GM21825 (cell line): ENCODE results near the gene PPP4R4.
"Not testable (repeated sequence)": the region's sequence is repeated elsewhere in the genome, so short reads cannot be mapped to it uniquely, and the experiment has no call there.

Experiments used
- ATAC-seq: cut with Tn5 transposase; IDR thresholded peaks from one replicate; pipeline ENCODE4 v1.9.1; 2021; ENCODE audit warnings: mild to moderate bottlenecking, moderate library complexity; ENCODE audit not compliant: unreplicated experiment

PPP4R4 gene

DNA sequence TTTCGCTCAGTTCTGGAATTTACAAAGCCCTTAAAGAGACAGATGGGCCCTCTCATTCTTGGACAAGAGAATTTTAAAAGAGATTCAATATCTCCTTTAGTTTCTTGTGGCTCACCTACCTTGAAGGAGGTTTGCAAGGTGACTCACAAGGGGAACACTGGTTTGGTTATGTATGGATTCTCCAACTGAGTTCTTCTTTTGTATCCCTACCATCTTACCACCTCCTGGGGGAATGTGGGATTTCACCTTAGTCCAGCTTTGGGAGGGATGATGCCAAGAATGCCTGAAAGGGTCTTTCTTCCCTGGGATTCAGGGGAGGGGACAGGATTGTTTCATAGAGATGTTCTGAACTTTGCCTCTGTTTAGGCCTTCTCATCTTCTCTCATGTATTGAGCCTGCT is 3.7 kb downstream of the PPP4R4 start:
- no peak for ATAC-seq

GRCh38 chr14:94179244-94179643 is 5.1 kb downstream of the PPP4R4 start:
- no peak for ATAC-seq

GRCh38 chr14:94180655-94181271 is 6.6 kb downstream of the PPP4R4 start:
- peak; percentile 61 for ATAC-seq

DNA sequence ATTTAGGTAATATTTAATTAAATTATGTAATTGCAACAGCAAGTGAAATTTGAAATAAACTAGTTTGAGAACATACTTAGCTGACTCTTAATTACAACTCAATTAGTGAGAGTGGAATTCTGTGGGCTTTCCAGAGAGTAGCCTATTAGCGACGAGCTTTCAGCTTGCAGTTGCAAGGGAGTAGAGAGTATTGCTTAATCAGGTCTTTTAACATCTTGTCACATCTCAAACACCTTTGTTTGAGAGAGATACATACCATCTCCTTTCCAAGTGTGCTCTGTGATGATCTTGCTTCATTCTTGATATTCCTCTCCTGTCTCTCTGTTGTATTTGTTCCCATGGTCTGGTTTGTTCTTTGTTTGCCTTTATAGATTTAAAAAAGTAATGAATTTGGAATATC is 7.7 kb downstream of the PPP4R4 start:
- no peak for ATAC-seq

GRCh38 chr14:94192536-94192935 is 18.4 kb downstream of the PPP4R4 start:
- no peak for ATAC-seq

DNA sequence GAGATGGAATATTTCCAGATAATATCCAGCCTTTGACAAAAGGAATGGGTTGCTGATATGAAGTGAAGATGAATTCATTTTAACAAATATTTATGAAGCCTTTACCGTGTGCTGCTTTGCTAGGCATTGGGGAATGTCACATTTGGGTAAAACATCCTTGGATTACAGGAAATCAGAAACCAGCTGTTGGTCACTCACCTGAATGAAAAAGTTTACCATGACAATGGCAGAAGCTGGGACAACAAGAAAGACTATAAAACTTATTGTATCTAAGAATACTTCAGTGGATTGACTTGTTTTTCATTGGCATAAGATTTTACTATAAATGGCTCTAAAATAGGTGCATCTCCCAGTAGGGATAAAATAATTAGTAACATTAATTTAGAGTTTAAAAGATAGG is 19.7 kb downstream of the PPP4R4 start:
- no peak for ATAC-seq

DNA sequence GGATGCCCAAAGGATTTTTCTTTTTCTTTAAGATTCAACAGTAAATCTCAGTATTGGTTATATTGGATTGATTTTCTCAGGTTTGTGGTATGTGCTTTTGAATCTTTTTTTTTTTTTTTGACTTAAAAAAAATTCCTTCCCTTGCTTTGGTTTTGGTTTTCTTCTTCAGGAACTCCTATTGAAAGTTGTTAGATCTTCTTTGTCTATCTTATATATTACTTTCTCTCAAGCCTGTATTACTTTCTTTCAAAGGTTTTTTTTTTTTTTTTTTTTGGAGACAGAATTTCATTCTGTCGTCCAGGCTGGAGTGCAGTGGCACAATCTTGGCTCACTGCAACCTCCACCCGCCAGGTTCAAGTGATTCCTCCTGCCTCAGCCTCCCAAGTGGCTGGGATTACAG is 21.9 kb downstream of the PPP4R4 start:
- no peak for ATAC-seq

DNA sequence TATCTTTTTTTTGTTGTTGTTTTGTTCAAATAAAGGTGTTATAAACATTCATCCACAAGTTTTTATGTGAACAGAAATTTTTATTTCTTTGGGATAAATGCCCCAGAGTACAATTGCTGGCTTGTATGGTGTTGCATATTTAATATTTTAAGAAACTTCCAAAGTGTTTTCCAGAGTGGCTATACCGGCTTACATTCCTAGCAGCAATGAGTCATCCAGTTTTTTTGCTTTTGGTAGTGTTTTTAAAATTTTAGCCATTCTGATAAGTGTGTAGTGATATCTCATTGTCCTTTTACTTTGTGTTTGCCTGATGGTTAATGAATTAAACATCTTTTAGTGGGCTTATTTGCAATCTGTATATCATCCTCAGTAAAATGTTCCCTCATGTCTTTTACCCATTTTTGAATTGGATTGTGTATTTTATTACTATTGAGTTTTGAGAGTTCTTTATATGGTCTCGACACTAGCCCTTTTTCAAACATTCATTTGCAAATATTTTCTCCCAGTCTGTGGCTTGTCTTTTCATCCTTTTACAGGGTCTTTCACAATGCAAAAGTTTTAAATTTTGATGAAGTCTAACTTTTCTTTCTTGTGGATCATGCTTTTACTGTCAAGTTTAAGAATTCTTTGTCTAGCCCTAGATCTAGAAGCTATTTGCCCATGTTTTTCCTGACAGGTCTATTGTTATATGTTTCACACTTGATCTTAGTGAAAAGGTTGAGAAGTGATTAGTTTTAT is 29.5 kb downstream of the PPP4R4 start:
- ATAC-seq = no peak

- ATAC-seq = no peak
Observed at GRCh38 chr14:94213021-94213420, 38.9 kb downstream of the PPP4R4 start.

- no peak for ATAC-seq
Observed at GRCh38 chr14:94213741-94214140, 39.6 kb downstream of the PPP4R4 start.

DNA sequence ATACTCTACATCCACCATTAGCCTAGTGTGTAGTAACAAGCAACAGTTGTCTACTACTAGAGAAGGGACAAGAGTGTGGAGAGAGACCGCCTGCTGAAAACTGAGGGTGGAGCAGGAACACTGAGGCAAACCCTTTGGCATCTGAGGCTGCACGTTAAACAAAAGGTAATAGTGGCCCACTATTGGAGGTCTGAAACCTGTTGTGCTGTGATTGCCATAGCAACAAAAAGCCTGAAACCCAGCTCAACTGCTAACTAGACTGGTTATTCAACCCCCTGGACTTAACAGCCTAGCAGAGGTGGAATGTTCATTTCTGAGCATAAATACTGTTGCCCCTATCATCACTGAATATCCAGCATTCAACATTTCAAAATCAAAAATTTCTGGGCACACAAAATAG is 43.0 kb downstream of the PPP4R4 start:
- ATAC-seq = no peak

GRCh38 chr14:94218198-94218886 is 44.2 kb downstream of the PPP4R4 start:
- not testable (repeated sequence) for ATAC-seq

- ATAC-seq = no peak
Observed at GRCh38 chr14:94224040-94224439, 49.9 kb downstream of the PPP4R4 start.

DNA sequence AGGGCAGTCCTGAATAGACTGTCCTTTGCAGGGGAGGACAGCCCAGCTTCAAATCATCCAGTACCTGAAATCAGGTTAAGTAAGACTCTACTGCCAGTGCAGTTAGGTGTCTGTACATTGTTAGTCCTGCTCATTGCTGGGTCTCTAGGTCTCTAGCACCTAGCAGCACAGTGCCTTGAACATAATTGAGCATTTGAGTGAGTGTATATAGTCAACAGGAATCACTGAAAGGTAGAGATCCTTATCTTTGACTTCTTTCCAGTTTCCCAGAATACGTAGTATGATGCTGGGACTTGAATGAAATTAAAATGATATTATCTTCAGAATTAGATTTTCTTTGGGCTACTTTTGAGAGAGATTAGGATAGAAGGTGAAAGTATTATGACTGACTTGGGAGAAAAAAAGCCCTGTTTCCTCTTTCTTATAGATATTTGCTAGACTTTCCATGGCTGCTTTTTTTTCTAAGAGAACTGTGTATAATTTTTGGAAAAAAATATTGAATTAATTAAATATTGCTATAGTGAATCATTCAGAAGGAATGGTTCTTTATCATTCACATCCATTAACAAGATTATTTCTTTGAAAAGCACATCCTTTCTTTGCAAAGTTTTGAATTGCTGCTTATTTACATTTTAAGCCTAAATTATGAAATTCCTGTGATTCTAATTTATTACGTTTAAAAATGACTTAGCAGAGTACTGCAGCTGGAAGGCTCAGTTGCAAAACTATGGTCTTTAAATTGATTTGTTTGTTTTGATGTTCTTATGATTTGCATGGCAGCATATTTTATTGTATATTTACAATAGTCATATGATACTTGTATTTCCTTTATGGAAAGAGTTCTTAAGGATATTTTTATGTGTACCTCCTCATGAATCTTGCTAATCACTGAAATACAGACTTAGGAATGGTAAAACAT is 51.6 kb downstream of the PPP4R4 start:
- ATAC-seq = no peak

- ATAC-seq = no peak
Observed at GRCh38 chr14:94227029-94227428, 52.9 kb downstream of the PPP4R4 start.

DNA sequence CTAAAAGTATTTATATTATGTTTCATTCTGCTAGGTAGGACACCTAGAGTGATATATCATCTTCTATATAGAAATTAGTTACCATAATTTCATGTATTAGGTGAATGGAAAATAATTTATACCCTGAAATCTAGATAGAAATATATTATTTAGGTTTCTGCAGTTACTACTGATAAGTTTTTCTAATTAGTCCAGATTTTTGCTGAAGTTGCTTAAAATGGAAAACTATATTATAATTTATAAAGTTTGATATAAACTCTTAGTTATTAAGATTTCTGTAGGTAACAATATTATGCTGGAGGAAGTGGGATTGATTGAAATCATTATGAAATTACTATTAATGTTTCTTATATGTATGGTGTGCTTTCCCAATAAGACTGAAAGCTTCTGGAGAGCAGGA is 62.9 kb downstream of the PPP4R4 start:
- no peak for ATAC-seq

GRCh38 chr14:94237983-94238382 is 63.9 kb downstream of the PPP4R4 start:
- ATAC-seq = no peak

DNA sequence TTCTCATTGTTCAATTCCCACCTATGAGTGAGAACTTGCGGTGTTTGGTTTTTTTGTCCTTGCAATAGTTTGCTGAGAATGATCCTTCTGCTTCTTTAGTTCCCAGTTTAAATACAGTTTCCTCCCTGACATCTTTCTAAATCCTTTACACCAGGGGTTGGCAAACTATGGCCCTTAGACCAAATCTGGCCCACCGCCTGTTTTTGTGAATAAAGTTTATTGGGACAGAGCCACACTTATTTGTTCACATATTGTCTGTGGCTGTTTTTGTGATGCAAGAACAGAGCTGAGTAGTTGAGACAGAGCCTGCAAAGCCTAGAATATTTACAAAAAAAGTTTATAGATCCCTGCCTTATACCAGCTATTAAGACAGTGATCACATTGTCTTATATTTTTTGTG is 65.3 kb downstream of the PPP4R4 start:
- no peak for ATAC-seq

GRCh38 chr14:94244182-94244581 is 70.1 kb downstream of the PPP4R4 start:
- no peak for ATAC-seq

DNA sequence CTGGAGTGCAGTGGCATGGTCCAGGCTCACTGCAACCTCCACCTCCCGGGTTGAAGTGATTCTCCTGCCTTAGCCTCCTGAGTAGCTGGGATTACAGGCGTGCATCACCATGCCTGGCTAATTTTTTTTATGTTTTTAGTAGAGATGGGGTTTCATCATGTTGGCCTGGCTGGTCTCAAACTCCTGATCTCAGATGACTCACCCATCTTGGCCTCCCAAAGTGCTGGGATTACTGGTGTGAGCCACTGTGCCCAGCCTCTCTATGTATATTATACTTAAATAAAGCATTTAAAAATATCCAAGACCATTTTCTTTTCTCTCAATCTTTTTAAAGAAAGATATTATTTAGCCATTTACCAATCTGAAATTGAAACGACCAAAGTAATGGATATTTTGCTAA is 90.1 kb downstream of the PPP4R4 start:
- not testable (repeated sequence) for ATAC-seq

GRCh38 chr14:94267352-94267751 is 93.2 kb downstream of the PPP4R4 start:
- ATAC-seq = no peak
